Activated CD4-positive, alpha-beta T cell treated with anti-CD3 and anti-CD28 coated beads, Interleukin-2, amount 50 U/mL, for 16 hours (primary cell): ENCODE results near the gene CRYL1.

Source experiments
- DNase-seq: peaks from one replicate; pipeline ENCODE4 v3.0.0-alpha.2; 2020

CRYL1 gene

DNA sequence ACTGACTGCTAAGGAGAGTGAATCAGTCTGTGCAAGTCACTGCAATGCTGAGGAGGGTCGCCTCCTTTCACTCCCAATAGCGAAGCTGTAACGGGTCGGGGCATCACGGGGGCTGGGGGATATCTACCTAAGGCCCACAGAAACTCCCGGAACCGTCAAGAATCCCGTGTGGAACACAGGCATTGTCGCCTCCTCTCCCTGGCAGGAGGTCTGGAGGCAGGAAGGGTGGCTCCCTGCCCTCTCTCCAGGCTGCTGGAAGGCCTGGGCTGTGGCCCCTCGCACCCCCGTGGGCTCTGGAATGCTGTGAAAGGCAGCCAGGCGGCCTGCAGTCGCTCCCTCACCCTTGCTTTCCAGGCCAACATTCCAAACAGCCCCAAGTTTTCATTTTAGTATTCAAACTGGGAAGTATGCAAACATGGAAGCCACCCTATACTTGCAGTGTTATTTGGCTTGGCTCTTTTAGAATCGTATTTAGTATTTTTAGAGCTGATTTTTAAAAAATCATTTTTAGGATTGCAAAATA is 109.4 kb downstream of the CRYL1 start:
- no peak for DNase-seq

DNA sequence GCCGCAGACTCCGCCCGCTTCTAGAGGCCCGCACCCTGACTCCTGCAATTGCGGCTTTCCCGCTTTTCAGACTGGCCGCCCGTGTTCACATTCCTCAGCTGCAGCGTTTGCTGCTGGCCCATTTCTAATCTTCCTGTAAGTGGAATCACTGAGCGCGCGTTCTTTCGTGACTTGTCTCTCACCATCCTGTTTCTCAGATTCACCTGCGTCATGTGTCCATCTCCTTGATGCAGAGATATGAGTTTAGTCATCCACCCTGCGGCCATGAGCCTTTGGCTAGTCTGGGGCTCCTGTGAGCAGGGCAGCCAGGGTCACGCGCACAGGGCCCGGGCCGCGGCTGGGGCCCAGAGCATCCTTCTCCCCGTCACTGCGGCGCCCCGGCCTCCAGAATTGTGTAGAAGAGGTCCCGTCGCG is 110.0 kb downstream of the CRYL1 start:
- no peak for DNase-seq

DNA sequence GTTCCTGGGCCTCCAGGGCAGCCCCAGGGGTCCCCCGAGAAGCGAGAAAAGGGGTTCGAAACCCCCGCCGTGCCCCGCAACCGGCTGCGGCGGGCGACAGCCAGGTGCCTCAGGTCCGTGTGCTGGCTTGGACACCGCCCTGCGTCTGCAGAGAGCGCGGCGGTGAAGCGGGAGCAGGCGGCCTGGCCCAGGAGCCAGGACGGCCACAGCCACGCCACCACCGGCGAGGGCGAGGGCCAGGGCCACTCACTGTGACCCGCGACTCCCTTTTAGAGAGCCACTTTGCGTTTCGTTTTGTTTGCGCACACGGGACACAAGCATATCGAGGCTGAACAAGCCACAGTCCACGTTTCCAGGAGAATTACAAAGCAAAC is 110.4 kb downstream of the CRYL1 start:
- DNase-seq: no peak

DNA sequence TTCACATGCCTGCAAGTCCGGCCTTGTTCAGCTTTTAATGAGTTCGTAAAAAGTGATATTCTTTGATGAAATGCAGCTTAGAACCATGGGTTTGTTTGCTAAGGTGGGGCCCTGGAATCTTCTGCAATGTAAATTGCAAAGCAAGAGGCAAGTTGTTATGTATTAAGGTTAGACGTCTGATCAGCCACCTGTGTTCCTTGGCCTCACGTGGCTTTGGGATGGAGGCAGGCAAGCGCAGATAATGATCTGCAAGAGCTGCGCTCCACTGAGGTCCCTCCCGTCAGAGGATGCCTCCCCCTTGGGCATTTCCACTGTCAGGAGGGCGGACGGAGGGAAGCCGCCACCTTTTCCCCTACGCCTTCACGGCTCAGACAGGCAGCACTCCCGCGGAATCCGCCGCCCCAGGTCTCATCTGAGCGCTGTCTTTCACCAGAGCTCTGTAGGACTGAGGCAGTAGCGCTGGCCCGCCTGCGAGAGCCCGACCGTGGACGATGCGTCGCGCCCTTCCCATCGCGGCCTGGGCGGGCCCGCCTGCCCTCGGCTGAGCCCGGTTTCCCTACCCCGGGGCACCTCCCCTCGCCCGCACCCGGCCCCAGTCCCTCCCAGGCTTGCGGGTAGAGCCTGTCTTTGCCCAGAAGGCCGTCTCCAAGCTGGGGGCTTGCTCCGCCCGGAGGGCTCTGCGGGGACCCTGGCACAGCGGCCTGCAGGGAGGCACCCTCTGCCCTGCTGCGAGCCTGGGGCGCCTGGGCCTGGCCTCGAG is 110.9 kb downstream of the CRYL1 start:
- DNase-seq: no peak

DNA sequence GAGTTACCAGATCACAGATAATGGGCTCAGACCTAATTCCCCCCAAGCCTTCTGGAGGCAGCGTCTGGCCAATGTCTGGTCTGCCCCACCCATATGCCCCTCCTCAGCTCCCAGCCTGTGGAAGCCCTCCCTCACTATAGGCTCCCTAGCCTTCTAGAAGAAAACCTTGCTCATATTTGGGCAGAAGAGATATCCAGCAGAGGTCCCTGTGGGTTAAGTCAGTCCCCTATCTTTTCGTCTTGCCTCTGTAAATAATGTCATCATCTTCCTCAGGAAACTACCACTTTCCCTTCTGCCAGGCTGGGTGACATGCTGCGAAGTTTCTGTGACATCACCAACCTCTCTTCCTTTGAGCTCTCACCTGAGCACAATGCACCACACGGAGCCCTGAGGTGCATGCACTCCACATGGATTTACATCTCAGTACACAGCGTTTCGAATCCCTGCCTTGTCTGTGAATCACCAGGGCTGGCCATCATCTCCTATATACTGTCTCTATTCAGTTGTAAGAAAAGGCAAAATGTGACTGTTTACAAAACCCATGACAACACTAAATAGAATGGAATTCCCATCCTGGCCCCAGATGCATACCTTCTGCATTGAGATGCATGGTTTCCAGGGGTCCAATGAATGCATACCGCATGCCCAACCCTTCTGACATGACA is 112.8 kb downstream of the CRYL1 start:
- peak; percentile 42 for DNase-seq

DNA sequence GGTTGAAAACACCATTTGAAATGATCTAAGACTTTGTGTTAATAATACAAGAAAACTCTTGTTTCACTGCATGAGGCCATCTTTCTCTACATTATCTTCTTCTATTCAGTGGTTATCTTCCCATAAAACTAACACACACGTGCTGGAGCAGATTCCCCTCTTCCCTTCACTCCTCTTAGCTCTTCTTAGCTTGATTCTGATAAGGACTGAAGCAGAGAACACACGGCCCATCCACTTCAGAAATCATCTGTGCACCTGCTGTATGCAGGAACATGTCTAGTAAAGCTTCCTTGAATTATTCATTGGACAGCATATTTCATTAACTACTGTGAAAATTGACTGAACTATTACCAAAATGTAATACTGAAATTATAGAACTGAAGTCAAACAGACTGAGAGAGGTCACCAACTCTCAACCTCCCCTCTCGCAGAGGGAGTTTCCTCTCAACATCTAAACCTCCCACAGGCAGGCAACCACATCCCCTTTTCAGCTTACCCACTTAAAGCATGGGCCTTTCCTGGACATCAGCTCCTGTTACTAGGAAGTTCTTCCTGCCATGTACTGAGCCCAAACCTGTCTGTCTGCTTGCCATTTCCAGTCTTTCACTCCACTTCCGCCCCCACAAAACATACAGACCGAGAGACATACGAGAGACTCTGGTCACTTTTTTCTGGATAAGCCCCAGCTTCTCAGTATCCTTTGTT is 113.9 kb downstream of the CRYL1 start:
- DNase-seq: peak; percentile 74

DNA sequence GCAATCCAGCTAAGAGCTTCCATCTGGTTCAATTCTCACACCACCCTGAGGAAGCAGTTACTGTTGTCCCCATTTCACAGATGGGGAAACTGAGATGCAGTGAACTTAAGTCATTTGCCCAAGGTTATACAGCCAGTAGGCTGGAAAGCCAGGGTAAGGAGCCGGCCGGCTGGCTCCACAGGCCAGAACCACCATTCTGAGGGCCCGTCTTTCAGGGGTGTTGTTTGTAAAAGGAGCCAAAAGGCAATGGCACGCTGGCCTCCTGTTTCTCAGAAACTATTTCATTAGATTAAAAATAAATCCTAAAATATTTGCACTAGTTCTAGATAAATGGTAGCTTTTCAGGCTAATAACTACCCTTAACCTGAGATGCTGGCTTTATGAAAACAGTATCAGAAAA is 114.9 kb downstream of the CRYL1 start:
- DNase-seq: no peak

DNA sequence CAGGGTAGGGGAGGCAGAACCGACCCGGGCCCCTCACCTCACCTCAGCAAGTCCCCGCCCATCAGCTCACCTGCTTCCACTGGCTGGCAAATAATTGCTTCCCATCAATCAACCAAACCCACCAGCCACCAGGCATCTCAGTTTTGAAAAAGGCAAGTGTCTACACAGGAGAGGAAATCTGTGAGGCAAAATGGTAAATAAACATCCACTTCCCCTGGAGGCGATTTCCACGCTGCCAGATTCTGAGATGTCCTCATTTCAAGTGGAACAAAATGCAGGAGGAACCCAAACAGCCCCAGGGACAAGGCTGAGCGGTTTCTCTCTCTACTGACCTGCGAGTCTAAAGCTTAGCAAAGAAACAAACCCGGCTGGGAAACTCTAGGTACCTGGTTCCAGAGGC is 117.5 kb downstream of the CRYL1 start:
- DNase-seq: no peak

DNA sequence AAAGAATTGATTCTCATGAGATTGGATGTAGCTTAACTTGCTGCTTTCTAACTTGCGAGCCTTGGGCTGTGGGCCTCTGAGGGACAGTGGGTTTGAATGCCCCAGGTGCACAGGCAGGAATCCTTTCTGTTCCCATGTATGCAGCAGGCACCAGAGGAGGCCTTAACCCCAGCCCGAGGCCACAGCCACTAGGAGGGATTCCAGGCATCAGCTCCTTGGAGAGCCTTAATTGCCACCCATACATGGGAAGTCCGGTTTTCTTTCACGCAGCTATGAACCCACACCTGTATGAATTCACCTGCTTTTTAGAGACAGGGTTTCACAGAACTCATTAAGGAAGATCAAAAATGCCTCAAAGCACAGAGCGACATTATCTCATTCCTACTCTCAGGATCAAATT is 117.9 kb downstream of the CRYL1 start:
- no peak for DNase-seq

DNA sequence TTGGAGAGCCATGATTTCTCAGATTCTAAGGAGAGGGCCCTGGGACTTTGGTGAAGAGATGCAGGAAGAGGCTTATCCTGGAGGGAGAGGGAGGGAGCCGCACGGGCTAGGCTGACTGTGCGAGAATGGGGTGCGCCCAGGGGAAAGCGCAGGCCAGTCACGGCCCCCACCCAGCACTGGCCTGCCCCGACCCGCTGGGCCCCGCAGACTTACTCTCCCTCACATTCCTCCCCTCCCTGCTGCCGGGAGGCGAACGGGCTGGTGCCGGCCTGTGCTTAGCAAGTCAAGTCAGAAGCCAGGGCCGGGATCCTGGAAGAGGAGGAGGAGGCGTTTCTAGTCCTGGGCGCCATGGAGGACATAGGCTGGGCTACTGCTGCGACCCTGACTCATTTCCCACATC is 120.0 kb downstream of the CRYL1 start:
- no peak for DNase-seq

DNA sequence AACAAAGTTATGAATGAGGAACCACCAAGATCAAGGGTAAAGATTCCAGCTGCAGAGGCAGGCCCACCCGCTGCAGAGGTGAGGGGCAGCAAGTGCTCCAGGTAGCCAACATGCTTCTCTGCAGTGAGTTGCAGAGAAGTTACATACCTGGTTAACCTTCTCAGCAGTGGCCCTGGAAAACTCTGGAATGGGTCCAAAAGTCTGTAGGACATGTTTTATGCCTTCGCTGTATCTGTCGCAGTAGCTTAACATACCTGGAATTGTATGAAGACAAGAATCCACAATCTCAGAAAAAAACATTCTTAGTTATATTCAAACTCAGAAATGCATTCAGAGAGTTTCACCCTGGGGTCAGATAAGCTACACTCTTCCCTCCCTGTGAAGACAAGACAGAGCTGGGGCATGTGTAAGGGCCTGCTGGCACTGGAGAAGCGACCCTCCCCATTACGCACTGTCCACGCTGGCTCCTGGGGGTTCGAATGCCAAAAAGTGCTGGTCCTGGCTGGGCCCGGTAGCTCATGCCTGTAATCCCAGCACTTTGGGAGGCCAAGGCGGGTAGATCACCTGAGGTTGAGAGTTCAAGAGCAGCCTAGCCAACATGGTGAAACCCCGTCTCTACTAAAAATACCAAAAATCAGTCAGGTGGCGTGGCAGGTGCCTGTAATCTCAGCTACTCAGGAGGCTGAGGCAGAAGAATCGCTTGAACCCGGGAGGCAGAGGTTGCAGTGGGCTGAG is 121.0 kb downstream of the CRYL1 start:
- DNase-seq: no peak

DNA sequence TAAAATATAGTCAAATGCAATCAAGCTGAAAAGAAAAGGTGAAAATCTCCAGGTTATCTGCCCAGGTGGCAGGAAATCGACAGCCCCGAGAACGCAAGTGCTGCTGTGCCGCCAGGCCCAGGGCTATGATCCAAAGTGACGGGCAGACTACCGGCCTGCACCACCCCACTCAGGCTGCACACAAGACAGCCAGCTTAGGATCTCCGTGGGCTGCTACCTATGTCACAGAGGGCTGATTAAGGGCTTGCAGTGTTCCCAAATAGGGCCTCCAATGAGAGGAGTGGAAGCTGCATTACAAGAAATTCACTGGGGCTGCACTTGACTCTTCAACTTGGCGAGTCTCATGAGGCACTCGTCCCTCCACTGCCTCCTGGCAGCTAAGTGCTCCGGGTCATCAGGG is 121.8 kb downstream of the CRYL1 start:
- no peak for DNase-seq

DNA sequence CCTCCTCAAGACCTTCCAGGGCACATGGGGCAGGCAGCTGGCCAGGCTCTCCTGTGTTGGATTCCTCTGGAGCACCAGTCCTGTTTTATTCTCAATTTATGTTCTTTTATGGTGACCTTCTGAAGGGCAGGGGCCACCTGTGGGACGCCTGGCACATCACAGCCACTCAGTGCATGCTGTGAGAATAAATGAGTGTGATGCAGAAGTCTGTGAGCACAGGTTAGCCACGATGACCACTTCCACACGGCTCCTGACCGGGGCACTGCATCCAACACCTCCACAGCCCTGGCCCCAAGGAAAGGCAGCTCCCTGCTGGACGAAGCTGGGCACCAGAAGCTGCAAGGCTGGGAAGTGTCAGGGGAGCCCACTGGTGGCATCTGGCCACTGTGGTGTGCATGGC is 122.8 kb downstream of the CRYL1 start:
- DNase-seq: no peak

DNA sequence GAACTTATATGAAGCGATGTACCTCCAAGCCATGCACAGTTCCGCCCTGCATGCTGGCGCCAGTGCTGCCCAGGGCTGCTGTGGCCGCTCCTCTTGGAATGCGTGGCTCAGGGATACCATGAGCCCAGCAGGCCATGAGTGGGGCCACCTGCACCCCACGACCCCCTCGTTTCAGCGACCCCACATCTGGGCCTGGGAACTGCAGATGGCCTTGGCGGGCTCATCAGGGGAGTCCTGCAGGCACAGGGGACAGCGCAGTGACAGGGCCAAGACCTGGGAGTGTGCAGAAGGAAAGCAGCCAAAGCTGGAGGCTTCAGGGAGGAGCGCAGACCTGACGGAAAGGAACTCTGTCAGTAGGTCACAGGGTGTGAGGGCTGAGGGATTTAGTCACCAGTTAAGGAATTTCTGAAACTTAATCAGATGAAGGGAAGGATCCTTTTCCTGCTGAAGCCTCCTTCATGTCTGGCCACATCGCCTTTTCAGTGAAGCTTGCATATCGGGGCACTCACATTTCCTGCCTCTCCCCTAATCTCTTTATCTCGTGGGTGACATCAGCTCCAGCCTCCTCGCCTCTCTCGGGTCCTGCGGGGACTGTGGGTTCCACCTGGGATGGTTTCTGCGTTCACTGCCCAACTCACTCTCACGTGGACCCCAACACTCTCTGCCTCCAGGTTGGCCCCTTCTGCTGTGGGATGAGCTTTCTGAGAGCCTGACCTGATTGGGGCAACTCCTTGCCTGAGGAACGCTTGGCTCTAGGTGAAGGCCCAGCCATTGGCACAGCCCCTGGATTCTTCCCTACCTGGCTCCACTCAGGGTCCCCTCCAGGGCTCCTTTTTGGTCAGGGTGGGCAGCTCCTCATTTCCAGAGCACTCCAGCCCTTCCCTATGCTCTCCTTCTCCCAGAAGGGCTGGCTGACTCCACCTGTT is 123.5 kb downstream of the CRYL1 start:
- DNase-seq: peak; percentile 13

DNA sequence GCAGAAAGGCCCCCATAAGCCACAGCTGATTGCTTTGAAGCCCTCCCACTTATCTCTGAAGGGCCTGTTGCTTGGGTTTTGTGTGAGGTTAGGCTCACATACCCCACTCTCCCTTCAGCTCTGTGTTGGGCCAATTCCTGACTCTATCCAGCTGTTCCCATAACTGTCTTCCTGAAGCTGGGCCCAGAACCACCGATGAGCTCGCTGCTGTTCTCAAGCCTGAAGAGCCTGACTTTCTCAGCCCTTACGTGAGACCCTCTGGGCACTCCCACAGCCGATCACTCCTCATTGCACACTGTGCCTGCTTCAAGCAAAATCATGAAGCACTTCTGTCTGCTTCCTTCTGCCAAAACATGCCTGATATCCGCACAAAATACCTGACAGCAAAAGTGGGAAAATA is 124.1 kb downstream of the CRYL1 start:
- no peak for DNase-seq

DNA sequence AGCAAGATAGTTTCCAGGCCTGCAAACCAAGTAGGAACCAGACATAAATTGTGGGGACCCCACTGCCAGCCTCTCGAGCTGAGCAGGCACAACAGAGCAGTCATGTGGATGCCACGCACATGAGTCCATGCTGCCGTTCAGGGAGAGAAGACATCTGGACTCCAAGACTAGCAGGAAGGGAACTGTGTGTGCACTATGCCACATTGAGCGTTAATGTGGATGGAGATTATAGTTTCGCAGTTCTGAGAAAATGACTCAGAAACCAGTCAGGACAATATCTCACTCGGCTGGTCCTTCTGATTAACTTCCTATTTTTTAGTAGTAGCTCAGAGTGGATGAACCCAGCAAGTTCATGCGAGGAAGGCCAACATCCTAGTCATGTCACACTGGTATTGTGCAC is 124.9 kb downstream of the CRYL1 start:
- DNase-seq: no peak

DNA sequence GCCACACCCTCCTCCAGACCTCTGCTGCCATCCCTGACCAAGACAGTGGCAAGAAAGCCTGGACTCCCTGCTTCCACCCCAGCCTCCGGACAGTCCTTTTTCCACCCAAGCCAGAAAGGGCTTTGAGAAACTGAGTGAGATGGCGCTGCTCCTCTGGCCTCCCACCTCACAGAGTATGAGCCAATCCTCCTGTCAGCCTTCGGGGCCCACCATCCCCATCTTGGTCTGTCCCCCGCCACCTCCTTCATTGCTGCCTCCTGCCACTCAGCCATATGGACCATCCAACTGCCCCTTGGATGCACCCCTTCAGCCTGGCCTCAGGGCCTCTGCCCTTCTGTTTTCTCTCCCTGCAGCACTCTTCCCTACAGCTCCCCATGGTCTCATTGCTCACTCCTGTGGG is 125.7 kb downstream of the CRYL1 start:
- no peak for DNase-seq

DNA sequence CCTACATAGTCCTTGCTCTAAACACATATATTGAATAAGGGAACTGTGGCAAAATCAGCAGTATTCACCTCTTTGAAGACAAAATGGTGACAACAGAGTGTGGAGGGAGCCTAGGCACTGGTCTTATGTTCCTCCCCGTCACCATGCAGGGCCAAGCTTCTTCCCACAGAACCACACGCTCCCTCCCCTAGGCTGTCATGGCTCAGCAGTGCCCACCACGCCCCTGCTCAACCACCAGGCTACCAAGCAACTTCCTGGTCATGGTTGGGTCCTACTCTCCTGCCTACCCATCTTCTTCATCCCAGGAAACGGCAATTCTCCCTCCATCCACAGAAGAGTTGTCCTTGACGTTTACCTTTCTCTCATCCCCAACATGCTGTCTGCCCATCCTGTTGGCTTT is 126.1 kb downstream of the CRYL1 start:
- DNase-seq: no peak

DNA sequence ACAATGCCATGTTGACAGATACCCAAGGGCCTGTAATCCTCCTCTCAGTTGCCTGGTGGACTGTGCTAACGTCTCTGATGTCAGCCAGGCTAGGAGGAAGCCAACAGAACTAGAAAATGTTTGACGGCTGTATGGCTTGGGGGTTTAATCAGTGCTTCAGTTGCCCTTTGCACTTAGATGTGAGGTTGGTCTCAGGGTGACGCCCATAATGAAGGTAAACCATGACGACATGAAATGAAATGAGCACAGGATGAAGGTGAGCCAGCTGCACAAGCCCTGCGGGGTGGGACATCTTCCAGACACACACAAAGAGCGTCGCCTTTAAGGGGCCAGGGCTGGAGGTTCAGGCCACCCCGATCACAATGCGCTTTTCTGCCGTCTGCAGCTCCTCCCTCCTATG is 127.2 kb downstream of the CRYL1 start:
- DNase-seq: no peak

DNA sequence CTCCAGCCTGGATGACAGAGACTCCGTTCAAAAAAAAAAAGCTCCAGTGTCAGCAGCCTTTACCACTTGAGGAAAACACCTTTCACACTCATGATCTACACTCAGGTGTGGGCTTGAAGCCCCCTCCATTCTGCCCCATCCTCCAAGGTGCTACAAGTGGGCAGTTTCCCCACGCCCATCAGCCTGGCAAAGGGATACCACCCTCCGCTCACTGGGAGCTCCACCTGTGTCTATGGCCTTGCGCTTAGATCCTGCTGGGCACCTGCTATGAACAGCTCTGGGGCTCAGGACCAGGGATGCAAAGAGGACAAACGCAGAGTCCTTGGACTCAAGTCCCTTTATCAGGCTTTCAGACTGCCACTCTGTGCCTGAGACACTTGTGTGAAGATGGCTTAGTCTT is 127.8 kb downstream of the CRYL1 start:
- DNase-seq: no peak

DNA sequence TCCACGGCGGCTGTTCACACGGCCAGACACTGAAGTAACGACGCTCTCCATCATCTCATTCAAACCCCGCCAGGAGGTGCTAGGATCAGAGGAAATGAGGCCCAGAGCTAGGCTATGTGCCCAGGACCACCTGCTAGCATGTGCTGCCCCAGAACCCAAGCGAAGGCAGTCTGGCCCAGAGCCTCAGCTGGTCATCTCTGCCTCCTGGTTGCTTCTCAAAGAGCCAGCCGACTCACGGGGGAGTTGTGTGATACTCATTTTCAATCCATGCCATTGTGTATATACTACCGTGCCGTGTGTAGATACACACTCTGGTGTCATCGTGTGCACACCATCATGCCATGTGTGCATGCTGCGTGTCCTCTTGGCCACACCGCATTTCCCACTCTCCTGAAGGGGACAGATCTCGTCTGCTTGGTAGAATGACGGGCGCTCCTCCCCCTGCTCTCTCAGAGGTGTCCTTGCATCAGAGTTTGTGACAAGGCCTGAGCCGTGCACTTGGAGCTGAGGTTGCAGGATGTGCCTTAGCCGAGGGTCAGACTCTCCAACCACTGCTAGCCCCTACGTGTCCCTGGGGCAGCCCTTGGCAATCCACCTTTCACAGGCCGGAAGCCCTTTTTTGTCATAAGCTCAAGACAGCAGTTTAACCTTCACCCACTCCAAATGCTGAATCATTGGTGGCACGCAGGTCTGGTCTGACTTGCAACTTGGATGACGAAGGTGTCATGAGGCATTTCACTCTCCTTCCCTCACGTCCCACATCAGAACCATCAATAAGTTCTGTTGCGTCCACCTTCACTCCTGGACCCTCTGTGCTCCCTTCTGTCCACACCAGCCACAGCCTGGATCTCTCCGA is 130.4 kb downstream of the CRYL1 start:
- DNase-seq: no peak
